NCI-H2196 (cell line): ENCODE measurements around the gene C6orf89.

Experiments
- DNase-seq: peaks from one replicate; lab custom pipeline; 2025; ENCODE audit not compliant: unreplicated experiment; lab: John Stamatoyannopoulos, UW

Gene C6orf89

GRCh38 chr6:36967301-36967700 lies 81.5 kb downstream of the C6orf89 start:
- DNase-seq: no peak

- no peak for DNase-seq
Measured at GRCh38 chr6:36967757-36968156, 82.0 kb downstream of the C6orf89 start.

DNA sequence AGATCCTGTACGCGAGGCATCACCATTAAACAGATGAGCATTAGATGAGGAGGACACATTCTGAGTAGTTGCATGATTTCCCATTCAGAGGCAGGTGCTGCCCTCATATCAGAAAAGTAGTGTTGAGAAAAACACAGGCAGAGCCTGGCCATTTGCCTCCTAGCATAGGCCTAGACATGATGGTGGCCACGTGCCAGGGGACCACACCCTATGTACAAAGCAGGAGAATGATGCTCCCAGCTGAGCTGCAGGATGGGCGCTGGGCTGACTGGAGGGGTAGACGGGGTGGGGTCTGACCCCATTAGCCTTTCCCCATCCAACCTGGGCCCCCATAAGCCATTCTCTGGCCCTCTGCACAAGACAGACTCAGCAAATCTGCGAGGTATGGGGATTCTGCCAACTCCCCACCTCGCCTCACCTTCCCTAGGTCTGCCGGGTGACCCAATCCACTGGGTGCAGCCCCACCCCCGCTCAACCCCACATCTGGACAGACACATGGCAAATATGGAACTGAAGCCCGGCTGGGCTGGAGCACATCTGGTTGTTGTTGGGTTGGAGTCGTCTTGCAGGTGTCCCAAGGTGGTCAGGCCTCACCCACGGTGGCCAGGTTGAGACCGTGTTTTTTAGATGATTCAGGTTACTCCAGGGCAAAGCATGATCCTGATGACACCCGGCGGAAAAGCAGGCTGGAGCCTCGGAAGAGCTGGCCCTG lies 82.7 kb downstream of the C6orf89 start:
- DNase-seq: peak; percentile 20

GRCh38 chr6:36969240-36969691 lies 83.5 kb downstream of the C6orf89 start:
- DNase-seq: no peak

DNA sequence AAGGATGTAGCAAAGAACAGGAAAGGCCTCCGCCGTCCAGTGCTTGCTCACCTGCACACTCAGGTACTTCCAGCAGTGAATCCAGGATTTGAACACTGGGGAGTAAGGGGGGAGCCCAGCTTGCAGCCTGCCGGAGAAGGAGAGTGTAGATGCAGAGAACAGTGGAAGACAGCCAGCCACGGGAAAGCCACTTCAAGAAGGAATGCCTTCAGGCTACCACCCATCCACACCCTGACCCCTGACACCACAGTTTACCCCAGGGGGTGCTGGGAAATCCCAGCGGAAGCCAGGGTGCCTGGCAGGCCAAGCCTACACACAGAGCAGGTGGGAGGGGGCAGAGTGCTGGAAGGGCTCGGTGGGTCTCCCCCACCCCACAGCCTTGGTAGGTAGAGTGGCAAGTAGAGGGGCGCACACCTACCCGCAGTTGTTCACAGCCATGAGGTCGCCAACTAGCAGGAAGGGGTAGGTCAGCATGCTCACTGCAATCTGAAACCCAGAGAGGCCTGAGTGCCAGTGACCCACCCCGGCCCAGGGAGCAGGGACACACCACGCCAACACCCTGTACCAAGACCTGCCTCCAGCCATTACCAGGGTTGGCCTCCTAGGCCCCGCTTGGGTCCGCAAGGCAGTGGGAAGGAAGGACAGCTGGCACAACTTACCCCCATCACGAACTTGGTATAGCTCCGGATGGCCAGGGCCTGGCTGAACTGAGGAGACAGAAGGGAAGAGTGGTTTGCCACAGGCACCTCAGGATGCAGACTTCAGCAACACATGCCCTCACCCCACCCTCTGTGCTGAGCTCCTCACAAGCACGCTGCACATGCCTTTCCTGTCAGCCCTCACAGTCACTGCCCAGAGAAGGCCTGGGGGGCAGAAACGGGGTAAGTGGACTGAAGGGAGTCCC lies 84.5 kb downstream of the C6orf89 start:
- no peak for DNase-seq

DNA sequence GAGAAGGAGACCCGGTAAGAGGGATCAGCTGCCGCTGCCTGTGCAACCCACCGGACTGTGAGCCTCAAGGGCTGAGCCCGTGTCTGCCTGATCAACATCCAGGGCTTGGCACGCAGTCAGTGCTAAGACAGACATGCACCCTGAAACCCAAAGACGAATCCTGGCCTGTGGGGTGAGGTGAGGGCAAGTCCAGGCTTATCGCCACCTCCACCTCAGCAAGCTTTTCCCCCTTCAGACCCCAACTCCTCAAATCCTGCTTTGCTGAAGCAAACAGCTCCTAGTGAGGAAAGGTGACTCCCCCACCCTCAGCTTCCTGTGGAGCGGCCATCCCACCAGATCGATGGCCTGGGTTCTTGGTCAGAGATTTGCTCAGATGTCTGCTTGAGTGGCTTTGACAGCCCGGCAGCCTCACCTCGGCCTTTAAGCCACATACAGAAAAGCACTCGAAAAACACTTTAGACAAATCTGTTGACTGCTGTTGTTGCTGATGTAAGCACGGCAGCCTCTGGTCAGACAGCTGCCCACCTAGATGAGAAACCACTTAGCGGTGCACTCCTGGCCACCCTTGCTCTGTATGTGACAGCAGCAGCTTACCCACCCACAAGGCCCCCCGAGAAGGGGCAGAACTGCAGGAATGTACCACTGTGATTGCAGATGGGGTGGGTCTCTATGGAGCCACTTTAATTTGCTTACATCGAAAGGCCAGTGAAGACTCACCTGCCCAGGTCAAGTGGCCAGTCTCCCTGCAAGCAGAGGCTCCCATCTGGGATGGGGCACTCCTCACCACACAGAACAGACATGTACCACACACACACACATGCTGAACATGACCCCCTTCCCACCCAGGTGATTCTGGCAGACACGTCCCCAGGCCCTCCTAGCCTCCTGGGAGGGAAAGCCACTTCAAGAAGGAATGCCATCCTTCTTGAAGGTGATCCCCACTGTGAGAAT lies 85.4 kb downstream of the C6orf89 start:
- DNase-seq: no peak

DNA sequence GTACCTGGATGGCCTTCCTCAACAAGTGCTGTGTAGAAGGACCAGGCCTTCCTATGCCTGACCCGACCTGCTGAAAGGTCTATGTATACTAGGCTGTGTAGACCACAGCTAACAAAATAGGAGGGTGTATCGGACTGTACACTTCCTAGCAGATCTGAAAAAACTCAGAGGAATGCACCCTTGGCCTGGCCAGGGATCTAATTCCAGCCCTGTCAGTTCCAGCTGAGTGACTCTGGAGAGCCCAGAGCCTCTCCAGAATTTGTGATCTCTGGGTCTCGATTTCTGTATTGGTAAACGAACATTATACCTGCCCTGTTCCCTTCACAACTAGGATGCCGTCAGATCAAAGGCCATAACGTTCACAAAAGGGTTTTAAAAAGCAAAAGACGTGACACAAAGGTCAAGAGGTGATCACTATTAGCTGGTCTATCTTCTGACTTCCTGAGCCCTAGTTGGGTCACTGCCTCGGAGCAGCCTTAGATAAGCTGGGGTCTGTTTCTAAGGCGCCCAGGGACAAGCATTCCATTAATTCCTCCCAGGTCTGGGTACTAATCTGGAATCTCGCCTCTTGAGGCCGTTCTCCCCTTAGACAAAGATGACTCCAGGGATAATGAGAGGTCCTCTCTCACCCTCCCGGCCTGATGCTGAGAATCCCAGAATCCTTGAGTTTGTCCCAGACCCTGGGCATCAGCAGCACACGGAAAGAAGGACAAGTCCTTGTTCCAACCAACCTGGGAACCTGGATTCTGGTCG lies 86.3 kb downstream of the C6orf89 start:
- no peak for DNase-seq

GRCh38 chr6:36973190-36973589 lies 87.4 kb downstream of the C6orf89 start:
- no peak for DNase-seq

DNA sequence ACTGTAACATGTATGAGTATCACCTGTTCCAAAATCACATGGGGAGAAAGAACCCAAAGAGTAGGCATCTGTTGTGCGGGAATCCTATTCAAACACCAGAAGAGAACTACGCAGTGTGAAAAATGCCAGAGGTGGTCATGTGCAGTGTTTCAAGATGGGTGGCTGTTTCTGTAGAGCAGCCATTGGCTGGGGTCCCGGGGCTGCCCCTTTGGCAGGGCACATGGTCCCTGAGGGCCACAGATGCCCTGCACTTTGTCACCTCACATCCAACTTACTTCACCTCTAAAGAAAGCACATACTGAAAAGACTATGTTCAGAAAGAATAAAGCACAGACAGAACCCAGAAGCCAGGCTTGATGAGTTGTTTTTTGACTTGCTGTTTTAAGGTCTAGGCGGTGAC lies 87.9 kb downstream of the C6orf89 start:
- no peak for DNase-seq

GRCh38 chr6:36975231-36976006 lies 89.7 kb downstream of the C6orf89 start:
- DNase-seq: no peak

GRCh38 chr6:36976007-36976264 lies 90.2 kb downstream of the C6orf89 start:
- no peak for DNase-seq

GRCh38 chr6:36976509-36976908 lies 90.8 kb downstream of the C6orf89 start:
- DNase-seq: no peak

- no peak for DNase-seq
Measured at GRCh38 chr6:36976931-36977330, 91.2 kb downstream of the C6orf89 start.

DNA sequence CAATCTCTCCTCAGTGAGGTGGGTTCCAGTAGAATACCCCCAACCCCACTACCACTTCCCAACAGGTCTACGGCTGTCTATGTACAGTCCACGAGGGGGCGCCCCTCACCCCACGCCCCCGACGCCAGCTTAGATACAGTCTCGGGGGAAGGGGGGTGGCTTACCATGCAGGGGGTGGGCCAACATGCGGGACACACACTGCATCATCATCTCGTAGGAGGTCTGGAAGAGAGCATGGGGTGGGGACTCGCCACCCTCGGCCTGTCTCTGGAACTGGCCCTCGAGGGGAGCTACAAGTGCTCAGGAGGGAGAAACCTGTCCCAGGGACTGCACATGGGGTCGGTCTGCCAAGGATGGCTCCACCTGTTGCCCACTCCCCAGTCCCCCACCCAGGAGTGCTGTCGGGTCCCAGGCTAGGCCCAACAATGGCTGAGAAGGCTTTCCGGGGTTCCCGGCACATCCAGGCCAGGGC lies 91.8 kb downstream of the C6orf89 start:
- DNase-seq: no peak
